OCI-LY7 (cell line): ENCODE data around the gene EHD4. TPM values are rescaled to one million over a fixed set of nuclear protein-coding genes. Genes with fewer than 3 reads are reported as not detected.

ENCODE experiments used
- BruUV-seq: library from RNA; stranded (reverse); fragments of 400-500 nt; replicated peaks from 2 replicates; lab custom pipeline; 2021; lab: Mats Ljungman, UMichigan
- CTCF ChIA-PET: fragments of 300-600 bp; sonication (Branson Sonifier 250); formaldehyde crosslinking; loops from one replicate; lab custom pipeline; 2022; ENCODE audit warnings: antibody characterized with exemption; ENCODE audit not compliant: unreplicated experiment; lab: Charles Lee
- POLR2A ChIA-PET: fragments of 300-600 bp; sonication (Branson Sonifier 250); formaldehyde crosslinking; loops from one replicate; lab custom pipeline; 2022; ENCODE audit warnings: antibody characterized with exemption; lab: Charles Lee
- DNase-seq: peaks from one replicate; pipeline ENCODE4 v3.0.0-alpha.2; 2015; ENCODE audit warnings: low spot score
- H2AFZ ChIP-seq: fragments of 200-600 bp; sonication (generic), shearing (Covaris generic); 2 replicates; pipeline ENCODE4 v1.6.1; 2014; ENCODE audit warnings: mild to moderate bottlenecking, antibody characterized with exemption, low read length, moderate library complexity
- H3K27ac ChIP-seq: fragments of 200-600 bp; sonication (generic); 2 replicates; pipeline ENCODE4 v1.5.1; 2014; ENCODE audit warnings: mixed run types, low read depth, mild to moderate bottlenecking, moderate library complexity, low read length, inconsistent platforms; ENCODE audit not compliant: poor library complexity, severe bottlenecking
- H3K36me3 ChIP-seq: fragments of 200-600 bp; sonication (generic); 2 replicates; pipeline ENCODE4 v1.6.1; 2014; ENCODE audit warnings: mild to moderate bottlenecking, antibody characterized with exemption, low read length, moderate library complexity, mixed read lengths; ENCODE audit not compliant: insufficient read depth
- H3K4me1 ChIP-seq: fragments of 200-600 bp; sonication (generic); 2 replicates; pipeline ENCODE4 v1.5.1; 2014; ENCODE audit warnings: mild to moderate bottlenecking, low read length; ENCODE audit not compliant: insufficient read depth, poor library complexity, severe bottlenecking
- H3K4me2 ChIP-seq: fragments of 200-600 bp; sonication (generic); 2 replicates; pipeline ENCODE4 v1.6.1; 2014; ENCODE audit warnings: mild to moderate bottlenecking, low read length
- H3K4me3 ChIP-seq: fragments of 200-600 bp; sonication (generic); 2 replicates; pipeline ENCODE4 v1.5.1; 2014; ENCODE audit warnings: mild to moderate bottlenecking, low read depth, low read length; ENCODE audit not compliant: poor library complexity, severe bottlenecking
- H3K79me2 ChIP-seq: fragments of 200-600 bp; sonication (generic); 2 replicates; pipeline ENCODE4 v1.6.1; 2016; ENCODE audit warnings: low read depth, mild to moderate bottlenecking, low read length, moderate library complexity, mixed read lengths; ENCODE audit not compliant: insufficient read depth
- H3K9me2 ChIP-seq: fragments of 200-600 bp; sonication (generic); 2 replicates; pipeline ENCODE4 v1.6.1; 2016; ENCODE audit warnings: mild to moderate bottlenecking, low read length, mixed read lengths; ENCODE audit not compliant: insufficient read depth
- H3K9me3 ChIP-seq: fragments of 200-600 bp; sonication (generic); 2 replicates; pipeline ENCODE4 v1.6.1; 2014; ENCODE audit warnings: mild to moderate bottlenecking, mixed run types, low read length, mixed read lengths
- H4K20me1 ChIP-seq: fragments of 200-600 bp; sonication (generic); 2 replicates; pipeline ENCODE4 v1.6.1; 2014; ENCODE audit warnings: mild to moderate bottlenecking, antibody characterized with exemption, low read length, moderate library complexity, mixed read lengths; ENCODE audit not compliant: insufficient read depth
- EZH2phosphoT487 ChIP-seq: fragments of 200-600 bp; sonication (generic); IDR thresholded peaks from 2 replicates; pipeline ENCODE4 v1.6.1; 2018; ENCODE audit warnings: low read depth, borderline replicate concordance, mild to moderate bottlenecking, mixed run types, antibody characterized with exemption, low read length, moderate library complexity, mixed read lengths
- intact Hi-C: fragments of 100-400 bp; cut with micrococcal nuclease; formaldehyde crosslinking; loops from one replicate; pipeline ENCODE4 v1.10.0; 2022; ENCODE audit not compliant: unreplicated experiment
- total RNA-seq, 2 experiments: library from RNA; depleted of rRNA in 1 of 2; stranded (reverse); fragments of >200 nt in 1 of 2; shearing (Covaris generic) in 1 of 2; gene quantifications; 2 replicates each; pipeline ENCODE4 v1.2.3, GENCODE V29; 2014 to 2022
- TF ChIP-seq, protein P1 (sequence below): fragments of 200-600 bp; sonication (generic); conservative IDR thresholded peaks from 2 replicates; pipeline ENCODE4 v1.5.1; 2014; ENCODE audit warnings: mild to moderate bottlenecking, antibody characterized with exemption, low read length, moderate library complexity, mixed read lengths

Gene EHD4
- total RNA-seq, 2 experiments from 2014 or later, result 13.5 to 19.4 TPM

GRCh38 chr15:41865490-41866055, 106.8 kb downstream of the EHD4 start:
- no peak for TF ChIP-seq EZH2phosphoT487
- TF ChIP-seq, protein P1, sequence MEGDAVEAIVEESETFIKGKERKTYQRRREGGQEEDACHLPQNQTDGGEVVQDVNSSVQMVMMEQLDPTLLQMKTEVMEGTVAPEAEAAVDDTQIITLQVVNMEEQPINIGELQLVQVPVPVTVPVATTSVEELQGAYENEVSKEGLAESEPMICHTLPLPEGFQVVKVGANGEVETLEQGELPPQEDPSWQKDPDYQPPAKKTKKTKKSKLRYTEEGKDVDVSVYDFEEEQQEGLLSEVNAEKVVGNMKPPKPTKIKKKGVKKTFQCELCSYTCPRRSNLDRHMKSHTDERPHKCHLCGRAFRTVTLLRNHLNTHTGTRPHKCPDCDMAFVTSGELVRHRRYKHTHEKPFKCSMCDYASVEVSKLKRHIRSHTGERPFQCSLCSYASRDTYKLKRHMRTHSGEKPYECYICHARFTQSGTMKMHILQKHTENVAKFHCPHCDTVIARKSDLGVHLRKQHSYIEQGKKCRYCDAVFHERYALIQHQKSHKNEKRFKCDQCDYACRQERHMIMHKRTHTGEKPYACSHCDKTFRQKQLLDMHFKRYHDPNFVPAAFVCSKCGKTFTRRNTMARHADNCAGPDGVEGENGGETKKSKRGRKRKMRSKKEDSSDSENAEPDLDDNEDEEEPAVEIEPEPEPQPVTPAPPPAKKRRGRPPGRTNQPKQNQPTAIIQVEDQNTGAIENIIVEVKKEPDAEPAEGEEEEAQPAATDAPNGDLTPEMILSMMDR, result no peak
- POLR2A ChIA-PET, result no interaction called here
- no peak overlapping the region for H2AFZ ChIP-seq
- no peak overlapping the region for H3K4me2 ChIP-seq
- H3K9me2 ChIP-seq, result no peaks in the 10 kb centered on the region
- no peaks in the 10 kb centered on the region for H3K4me1 ChIP-seq
- H3K4me3 ChIP-seq, result no peak overlapping the region
- no peaks in the 10 kb centered on the region for H4K20me1 ChIP-seq
- BruUV-seq, result no TSS peak
- no peaks in the 10 kb centered on the region for H3K36me3 ChIP-seq
- no peak for DNase-seq
- no peaks in the 10 kb centered on the region for H3K79me2 ChIP-seq
- H3K27ac ChIP-seq, result no peak overlapping the region
- CTCF ChIA-PET, result no interaction called here
- intact Hi-C loops, result no loop called here
- no peaks in the 10 kb centered on the region for H3K9me3 ChIP-seq

- peaks cover 9% of the 10 kb centered on the region for H3K4me1 ChIP-seq
- intact Hi-C loops, result no loop called here
- DNase-seq, result no peak
- H3K4me3 ChIP-seq, result no peak overlapping the region
- H3K36me3 ChIP-seq, result no peaks in the 10 kb centered on the region
- H2AFZ ChIP-seq, result no peak overlapping the region
- ChIA-PET CTCF (no interaction called here), POLR2A (interaction anchor here (0.5 kb wide), 1 partner anchor 159 kb away, joined by 3 read pairs; no protein-coding TSS in a partner anchor)
- H3K27ac ChIP-seq, result no peak overlapping the region
- no TSS peak for BruUV-seq
- H3K9me3 ChIP-seq, result no peaks in the 10 kb centered on the region
- no peaks in the 10 kb centered on the region for H4K20me1 ChIP-seq
- TF ChIP-seq, protein P1, result no peak
- no peaks in the 10 kb centered on the region for H3K9me2 ChIP-seq
- no peaks in the 10 kb centered on the region for H3K79me2 ChIP-seq
- H3K4me2 ChIP-seq, result no peak overlapping the region
Measured at GRCh38 chr15:41862515-41863116, 109.7 kb downstream of the EHD4 start.

- Histone ChIP-seq H4K20me1 (no peaks in the 10 kb centered on the region), H3K4me3 (no peak overlapping the region), H3K36me3 (no peaks in the 10 kb centered on the region), H3K4me1 (peaks cover 9% of the 10 kb centered on the region), H3K9me2 (no peaks in the 10 kb centered on the region), H2AFZ (no peak overlapping the region), H3K9me3 (no peaks in the 10 kb centered on the region), H3K79me2 (no peaks in the 10 kb centered on the region), H3K4me2 (no peak overlapping the region), H3K27ac (no peak overlapping the region)
- ChIA-PET CTCF (no interaction called here), POLR2A (no interaction called here)
- intact Hi-C loops, result no loop called here
- BruUV-seq, result no TSS peak
- DNase-seq, result no peak
- TF ChIP-seq EZH2phosphoT487, result no peak
- TF ChIP-seq, protein P1, result no peak
Measured at GRCh38 chr15:41861736-41862356, 110.5 kb downstream of the EHD4 start.
